HepG2 (cell line): ENCODE results near the gene RTEL1. TPM values are rescaled to one million over a fixed set of nuclear protein-coding genes. Genes with fewer than 3 reads are reported as not detected.

Experiments
- ARHGAP35 ChIP-seq: sonication (generic); formaldehyde crosslinking; IDR thresholded peaks from 2 replicates; pipeline ENCODE4 v1.9.0; 2022; ENCODE audit warnings: mild to moderate bottlenecking, inconsistent platforms, moderate library complexity, missing genetic modification reagents, borderline replicate concordance
- EEA1 ChIP-seq: sonication (generic); formaldehyde crosslinking; IDR thresholded peaks from 2 replicates; pipeline ENCODE4 v1.5.1; 2020; ENCODE audit warnings: mild to moderate bottlenecking, missing genetic modification reagents, borderline replicate concordance
- FOXM1 ChIP-seq: sonication (generic); formaldehyde crosslinking; IDR thresholded peaks from 2 replicates; pipeline ENCODE4 v1.5.0; 2020; ENCODE audit warnings: missing genetic modification reagents
- GABPB1 ChIP-seq: IDR thresholded peaks from 2 replicates; pipeline ENCODE4 v1.6.1; 2016; ENCODE audit warnings: mild to moderate bottlenecking, missing genetic modification reagents, moderate library complexity, missing compliant biosample characterization
- GPN1 ChIP-seq: sonication (generic); formaldehyde crosslinking; IDR thresholded peaks from 2 replicates; pipeline ENCODE4 v1.5.1; 2020; ENCODE audit warnings: missing genetic modification reagents, borderline replicate concordance
- KDM4B ChIP-seq: sonication (generic); formaldehyde crosslinking; IDR thresholded peaks from 2 replicates; pipeline ENCODE4 v1.4.0; 2020; ENCODE audit warnings: missing genetic modification reagents
- SAP130 ChIP-seq: IDR thresholded peaks from 2 replicates; pipeline ENCODE4 v1.6.1; 2016; ENCODE audit warnings: low read depth
- SKI ChIP-seq: fragments of 450-650 bp; IDR thresholded peaks from one replicate; pipeline ENCODE4 v1.6.1; 2018; ENCODE audit warnings: mild to moderate bottlenecking; ENCODE audit not compliant: partially characterized antibody
- SRSF4 ChIP-seq: fragments of 200-400 bp; formaldehyde crosslinking; IDR thresholded peaks from one replicate; pipeline ENCODE4 v1.6.1; 2018; ENCODE audit warnings: mild to moderate bottlenecking, low read depth, low read length, moderate library complexity; ENCODE audit not compliant: poor library complexity, severe bottlenecking
- ZKSCAN5 ChIP-seq: sonication (generic); formaldehyde crosslinking; IDR thresholded peaks from 2 replicates; pipeline ENCODE4 v1.5.1; 2020; ENCODE audit warnings: mild to moderate bottlenecking, missing genetic modification reagents
- ZNF768 ChIP-seq: sonication (generic); formaldehyde crosslinking; IDR thresholded peaks from 2 replicates; pipeline ENCODE4 v1.4.0; 2020; ENCODE audit warnings: missing genetic modification reagents
- polyA plus RNA-seq, 8 experiments: library from polyadenylated mRNA; depleted of rRNA in 3 of 8; stranded (reverse) in 7 of 8; unstranded in 1 of 8; fragments of >200 nt; fragmentation: Illumina TruSeq in 4 of 8; extraction: Trizol in 4 of 8; gene quantifications; 2 replicates each; pipeline versions ENCODE4 v1.2.1 to v1.2.3, GENCODE V29; 2011 to 2016; ENCODE audit warnings: low read depth in 4 of 8, missing spikeins in 1 of 8, mixed read lengths in 1 of 8; ENCODE audit not compliant: insufficient read depth in 1 of 8
- total RNA-seq, 5 experiments: library from RNA; depleted of rRNA; stranded (reverse); fragments of >200 nt; fragmentation: Illumina TruSeq; extraction: Trizol; gene quantifications; 2 replicates each; pipeline ENCODE4 v1.2.3, GENCODE V29; 2016; ENCODE audit warnings: low read depth in 1 of 5
- TF ChIP-seq, protein P1 (sequence below): IDR thresholded peaks from 2 replicates; pipeline ENCODE4 v1.6.1; 2018; ENCODE audit warnings: missing genetic modification reagents
- TF ChIP-seq, protein P2 (sequence below): conservative IDR thresholded peaks from 2 replicates; pipeline ENCODE4 v1.6.1; 2018; ENCODE audit warnings: missing genetic modification reagents
- TF ChIP-seq, protein P3 (sequence below): sonication (generic); formaldehyde crosslinking; IDR thresholded peaks from 2 replicates; pipeline ENCODE4 v1.8.0; 2022; ENCODE audit warnings: mild to moderate bottlenecking, missing genetic modification reagents, moderate library complexity
- TF ChIP-seq, protein P4 (sequence below): sonication (generic); formaldehyde crosslinking; IDR thresholded peaks from 2 replicates; pipeline ENCODE4 v1.4.0; 2020; ENCODE audit warnings: missing genetic modification reagents, borderline replicate concordance
- TF ChIP-seq, protein P5 (sequence below): sonication (generic); formaldehyde crosslinking; IDR thresholded peaks from 2 replicates; pipeline ENCODE4 v1.5.0; 2020; ENCODE audit warnings: mild to moderate bottlenecking, missing genetic modification reagents, moderate library complexity
- TF ChIP-seq, protein P6 (sequence below): sonication (generic); formaldehyde crosslinking; IDR thresholded peaks from 2 replicates; pipeline ENCODE4 v1.4.0; 2020; ENCODE audit warnings: missing genetic modification reagents

Gene RTEL1
- total and polyA plus RNA-seq, 2 of the 13 experiments (the other 11 are each of a cell fraction or from before 2014, with no cell fraction given), result 21.8 to 36.4 TPM

DNA sequence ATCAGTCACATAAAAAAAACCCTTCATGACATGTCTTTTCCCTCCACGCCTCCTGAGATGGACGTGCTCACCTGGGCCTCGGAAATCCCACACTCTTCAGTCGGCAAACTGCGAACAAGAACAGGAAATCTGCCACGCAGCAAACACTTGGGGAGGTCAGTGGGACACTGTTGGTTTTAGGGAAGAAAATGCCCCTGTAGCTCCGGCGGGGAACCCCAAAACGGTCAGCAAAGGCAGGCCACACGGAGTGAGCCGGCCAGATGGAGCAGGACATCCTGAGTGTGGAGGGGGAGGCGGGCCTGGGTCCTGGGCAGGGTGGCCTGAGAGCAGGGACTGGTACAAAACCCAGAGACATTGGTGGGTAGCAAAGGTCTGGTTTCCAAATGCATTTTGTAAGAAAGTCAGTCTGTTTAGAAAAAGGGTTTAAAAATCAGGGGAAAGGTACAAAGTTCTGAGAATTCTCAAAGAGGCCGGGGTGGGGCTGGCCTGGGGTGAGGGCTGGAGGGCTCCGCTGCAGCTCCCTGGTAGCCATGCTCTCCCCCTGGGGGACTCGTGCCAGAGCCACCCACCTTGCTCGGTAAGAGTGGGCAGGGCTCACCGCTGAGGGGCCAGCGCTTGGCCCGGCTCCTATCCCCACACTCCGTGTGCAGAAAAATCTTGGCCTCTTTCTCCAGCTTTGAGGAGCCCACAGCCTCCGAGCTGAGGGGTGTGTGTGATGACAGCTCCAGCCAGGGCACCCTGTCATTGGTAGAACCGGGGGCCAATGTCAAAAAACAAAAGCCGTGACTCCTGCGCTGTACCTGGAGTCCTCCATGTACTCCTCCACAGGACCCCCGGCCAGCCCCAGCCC lies 86.7 kb downstream of the RTEL1 start (continued):
- TF ChIP-seq, protein P1, sequence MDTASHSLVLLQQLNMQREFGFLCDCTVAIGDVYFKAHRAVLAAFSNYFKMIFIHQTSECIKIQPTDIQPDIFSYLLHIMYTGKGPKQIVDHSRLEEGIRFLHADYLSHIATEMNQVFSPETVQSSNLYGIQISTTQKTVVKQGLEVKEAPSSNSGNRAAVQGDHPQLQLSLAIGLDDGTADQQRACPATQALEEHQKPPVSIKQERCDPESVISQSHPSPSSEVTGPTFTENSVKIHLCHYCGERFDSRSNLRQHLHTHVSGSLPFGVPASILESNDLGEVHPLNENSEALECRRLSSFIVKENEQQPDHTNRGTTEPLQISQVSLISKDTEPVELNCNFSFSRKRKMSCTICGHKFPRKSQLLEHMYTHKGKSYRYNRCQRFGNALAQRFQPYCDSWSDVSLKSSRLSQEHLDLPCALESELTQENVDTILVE (CRISPR knock-in tag), result no peak; the same call in 1 of the 2 replicates
- TF ChIP-seq ZKSCAN5 (CRISPR knock-in tag) (0 out of 2 replicates have a peak, but pooled peaks have one; percentile 43), SRSF4 (no peak), ZNF768 (CRISPR knock-in tag) (no peak), KDM4B (CRISPR knock-in tag) (no peak), ARHGAP35 (CRISPR knock-in tag) (no peak), EEA1 (no peak), GPN1 (CRISPR knock-in tag) (no peak), GABPB1 (peak; percentile 37; the same call in 1 of the 2 replicates), SKI (no peak), SAP130 (CRISPR knock-in tag) (no peak), FOXM1 (CRISPR knock-in tag) (no peak)
- TF ChIP-seq, protein P2, sequence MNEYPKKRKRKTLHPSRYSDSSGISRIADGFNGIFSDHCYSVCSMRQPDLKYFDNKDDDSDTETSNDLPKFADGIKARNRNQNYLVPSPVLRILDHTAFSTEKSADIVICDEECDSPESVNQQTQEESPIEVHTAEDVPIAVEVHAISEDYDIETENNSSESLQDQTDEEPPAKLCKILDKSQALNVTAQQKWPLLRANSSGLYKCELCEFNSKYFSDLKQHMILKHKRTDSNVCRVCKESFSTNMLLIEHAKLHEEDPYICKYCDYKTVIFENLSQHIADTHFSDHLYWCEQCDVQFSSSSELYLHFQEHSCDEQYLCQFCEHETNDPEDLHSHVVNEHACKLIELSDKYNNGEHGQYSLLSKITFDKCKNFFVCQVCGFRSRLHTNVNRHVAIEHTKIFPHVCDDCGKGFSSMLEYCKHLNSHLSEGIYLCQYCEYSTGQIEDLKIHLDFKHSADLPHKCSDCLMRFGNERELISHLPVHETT (CRISPR knock-in tag), result no peak
- TF ChIP-seq, protein P3, sequence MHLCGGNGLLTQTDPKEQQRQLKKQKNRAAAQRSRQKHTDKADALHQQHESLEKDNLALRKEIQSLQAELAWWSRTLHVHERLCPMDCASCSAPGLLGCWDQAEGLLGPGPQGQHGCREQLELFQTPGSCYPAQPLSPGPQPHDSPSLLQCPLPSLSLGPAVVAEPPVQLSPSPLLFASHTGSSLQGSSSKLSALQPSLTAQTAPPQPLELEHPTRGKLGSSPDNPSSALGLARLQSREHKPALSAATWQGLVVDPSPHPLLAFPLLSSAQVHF (CRISPR knock-in tag), result no peak
- TF ChIP-seq, protein P4, sequence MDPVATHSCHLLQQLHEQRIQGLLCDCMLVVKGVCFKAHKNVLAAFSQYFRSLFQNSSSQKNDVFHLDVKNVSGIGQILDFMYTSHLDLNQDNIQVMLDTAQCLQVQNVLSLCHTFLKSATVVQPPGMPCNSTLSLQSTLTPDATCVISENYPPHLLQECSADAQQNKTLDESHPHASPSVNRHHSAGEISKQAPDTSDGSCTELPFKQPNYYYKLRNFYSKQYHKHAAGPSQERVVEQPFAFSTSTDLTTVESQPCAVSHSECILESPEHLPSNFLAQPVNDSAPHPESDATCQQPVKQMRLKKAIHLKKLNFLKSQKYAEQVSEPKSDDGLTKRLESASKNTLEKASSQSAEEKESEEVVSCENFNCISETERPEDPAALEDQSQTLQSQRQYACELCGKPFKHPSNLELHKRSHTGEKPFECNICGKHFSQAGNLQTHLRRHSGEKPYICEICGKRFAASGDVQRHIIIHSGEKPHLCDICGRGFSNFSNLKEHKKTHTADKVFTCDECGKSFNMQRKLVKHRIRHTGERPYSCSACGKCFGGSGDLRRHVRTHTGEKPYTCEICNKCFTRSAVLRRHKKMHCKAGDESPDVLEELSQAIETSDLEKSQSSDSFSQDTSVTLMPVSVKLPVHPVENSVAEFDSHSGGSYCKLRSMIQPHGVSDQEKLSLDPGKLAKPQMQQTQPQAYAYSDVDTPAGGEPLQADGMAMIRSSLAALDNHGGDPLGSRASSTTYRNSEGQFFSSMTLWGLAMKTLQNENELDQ (CRISPR knock-in tag), result no peak
- TF ChIP-seq, protein P5, sequence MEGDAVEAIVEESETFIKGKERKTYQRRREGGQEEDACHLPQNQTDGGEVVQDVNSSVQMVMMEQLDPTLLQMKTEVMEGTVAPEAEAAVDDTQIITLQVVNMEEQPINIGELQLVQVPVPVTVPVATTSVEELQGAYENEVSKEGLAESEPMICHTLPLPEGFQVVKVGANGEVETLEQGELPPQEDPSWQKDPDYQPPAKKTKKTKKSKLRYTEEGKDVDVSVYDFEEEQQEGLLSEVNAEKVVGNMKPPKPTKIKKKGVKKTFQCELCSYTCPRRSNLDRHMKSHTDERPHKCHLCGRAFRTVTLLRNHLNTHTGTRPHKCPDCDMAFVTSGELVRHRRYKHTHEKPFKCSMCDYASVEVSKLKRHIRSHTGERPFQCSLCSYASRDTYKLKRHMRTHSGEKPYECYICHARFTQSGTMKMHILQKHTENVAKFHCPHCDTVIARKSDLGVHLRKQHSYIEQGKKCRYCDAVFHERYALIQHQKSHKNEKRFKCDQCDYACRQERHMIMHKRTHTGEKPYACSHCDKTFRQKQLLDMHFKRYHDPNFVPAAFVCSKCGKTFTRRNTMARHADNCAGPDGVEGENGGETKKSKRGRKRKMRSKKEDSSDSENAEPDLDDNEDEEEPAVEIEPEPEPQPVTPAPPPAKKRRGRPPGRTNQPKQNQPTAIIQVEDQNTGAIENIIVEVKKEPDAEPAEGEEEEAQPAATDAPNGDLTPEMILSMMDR, result peak; percentile 12; the same call in 1 of the 2 replicates
- TF ChIP-seq, protein P6, sequence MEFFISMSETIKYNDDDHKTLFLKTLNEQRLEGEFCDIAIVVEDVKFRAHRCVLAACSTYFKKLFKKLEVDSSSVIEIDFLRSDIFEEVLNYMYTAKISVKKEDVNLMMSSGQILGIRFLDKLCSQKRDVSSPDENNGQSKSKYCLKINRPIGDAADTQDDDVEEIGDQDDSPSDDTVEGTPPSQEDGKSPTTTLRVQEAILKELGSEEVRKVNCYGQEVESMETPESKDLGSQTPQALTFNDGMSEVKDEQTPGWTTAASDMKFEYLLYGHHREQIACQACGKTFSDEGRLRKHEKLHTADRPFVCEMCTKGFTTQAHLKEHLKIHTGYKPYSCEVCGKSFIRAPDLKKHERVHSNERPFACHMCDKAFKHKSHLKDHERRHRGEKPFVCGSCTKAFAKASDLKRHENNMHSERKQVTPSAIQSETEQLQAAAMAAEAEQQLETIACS, result no peak
